Fibroblast of mammary gland (primary cell): ENCODE measurements around the gene P2RY12.

Experiments used
- DNase-seq: peaks from one replicate; pipeline ENCODE4 v3.0.0-alpha.2; 2010; ENCODE audit warnings: low read depth
- H3K4me3 ChIP-seq: 2 replicates; pipeline ENCODE4 v1.5.1; 2011; ENCODE audit warnings: low read depth, mild to moderate bottlenecking, low read length, moderate library complexity; ENCODE audit not compliant: control insufficient read depth
- TF ChIP-seq, protein P1 (sequence below): conservative IDR thresholded peaks from 2 replicates; pipeline ENCODE4 v1.5.1; 2011; ENCODE audit warnings: low read depth, low read length, inconsistent platforms; ENCODE audit not compliant: control insufficient read depth, insufficient read depth

Gene P2RY12

GRCh38 chr3:151327571-151328198 lies 56.9 kb downstream of the P2RY12 start:
- peak; percentile 48 for DNase-seq

DNA sequence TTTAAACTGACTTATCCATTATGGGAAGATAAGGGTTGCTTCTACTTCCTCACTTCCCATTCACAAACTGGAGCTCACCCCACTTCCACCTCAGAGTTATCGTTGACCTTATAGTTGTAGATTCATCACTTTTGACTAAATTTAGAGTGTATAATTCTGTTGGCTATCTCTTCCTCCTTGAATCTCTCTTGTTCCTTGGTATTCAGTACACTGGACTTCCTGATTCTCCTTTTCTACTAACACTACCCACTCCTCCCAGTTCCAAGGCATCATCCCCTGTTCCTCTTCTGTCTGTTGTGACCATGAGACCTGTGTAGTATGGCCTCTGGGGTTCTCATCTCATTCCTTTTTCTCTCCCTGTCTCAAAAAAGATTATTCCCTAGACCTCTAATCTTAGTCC lies 62.0 kb downstream of the P2RY12 start:
- TF ChIP-seq, protein P1, sequence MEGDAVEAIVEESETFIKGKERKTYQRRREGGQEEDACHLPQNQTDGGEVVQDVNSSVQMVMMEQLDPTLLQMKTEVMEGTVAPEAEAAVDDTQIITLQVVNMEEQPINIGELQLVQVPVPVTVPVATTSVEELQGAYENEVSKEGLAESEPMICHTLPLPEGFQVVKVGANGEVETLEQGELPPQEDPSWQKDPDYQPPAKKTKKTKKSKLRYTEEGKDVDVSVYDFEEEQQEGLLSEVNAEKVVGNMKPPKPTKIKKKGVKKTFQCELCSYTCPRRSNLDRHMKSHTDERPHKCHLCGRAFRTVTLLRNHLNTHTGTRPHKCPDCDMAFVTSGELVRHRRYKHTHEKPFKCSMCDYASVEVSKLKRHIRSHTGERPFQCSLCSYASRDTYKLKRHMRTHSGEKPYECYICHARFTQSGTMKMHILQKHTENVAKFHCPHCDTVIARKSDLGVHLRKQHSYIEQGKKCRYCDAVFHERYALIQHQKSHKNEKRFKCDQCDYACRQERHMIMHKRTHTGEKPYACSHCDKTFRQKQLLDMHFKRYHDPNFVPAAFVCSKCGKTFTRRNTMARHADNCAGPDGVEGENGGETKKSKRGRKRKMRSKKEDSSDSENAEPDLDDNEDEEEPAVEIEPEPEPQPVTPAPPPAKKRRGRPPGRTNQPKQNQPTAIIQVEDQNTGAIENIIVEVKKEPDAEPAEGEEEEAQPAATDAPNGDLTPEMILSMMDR: no peak
- no peak overlapping the region for H3K4me3 ChIP-seq
- DNase-seq: no peak

More at GRCh38 chr3:151327571-151328198, 56.9 kb downstream of the P2RY12 start:
- H3K4me3 ChIP-seq: no peak overlapping the region
- TF ChIP-seq, protein P1: peak; percentile 61

DNA sequence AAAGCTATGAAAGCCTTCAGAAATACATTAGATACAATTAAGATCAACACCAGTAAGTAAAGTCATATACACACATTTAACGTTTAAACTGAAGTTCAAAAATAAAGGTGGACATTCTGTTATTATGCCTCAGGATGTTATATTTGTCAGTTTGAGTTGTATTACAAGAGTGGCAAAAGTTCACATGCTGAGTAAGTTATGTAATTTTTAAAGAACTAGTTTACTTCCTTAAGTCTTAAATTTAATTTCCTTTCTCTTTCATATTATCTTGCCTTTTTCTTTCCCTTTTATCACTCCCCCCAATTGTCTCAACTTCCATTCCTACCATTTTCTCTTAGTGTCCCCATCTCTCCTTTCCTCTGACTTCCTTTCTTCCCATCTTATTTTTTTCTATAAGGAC lies 63.0 kb downstream of the P2RY12 start:
- H3K4me3 ChIP-seq: no peak overlapping the region
- no peak for DNase-seq
- TF ChIP-seq, protein P1: no peak

GRCh38 chr3:151320131-151320530 lies 64.4 kb downstream of the P2RY12 start:
- TF ChIP-seq, protein P1: no peak
- no peak for DNase-seq
- no peak overlapping the region for H3K4me3 ChIP-seq

- TF ChIP-seq, protein P1: no peak
- H3K4me3 ChIP-seq: no peak overlapping the region
- peak; percentile 61 for DNase-seq
Measured at GRCh38 chr3:151319628-151320027, 64.9 kb downstream of the P2RY12 start.

DNA sequence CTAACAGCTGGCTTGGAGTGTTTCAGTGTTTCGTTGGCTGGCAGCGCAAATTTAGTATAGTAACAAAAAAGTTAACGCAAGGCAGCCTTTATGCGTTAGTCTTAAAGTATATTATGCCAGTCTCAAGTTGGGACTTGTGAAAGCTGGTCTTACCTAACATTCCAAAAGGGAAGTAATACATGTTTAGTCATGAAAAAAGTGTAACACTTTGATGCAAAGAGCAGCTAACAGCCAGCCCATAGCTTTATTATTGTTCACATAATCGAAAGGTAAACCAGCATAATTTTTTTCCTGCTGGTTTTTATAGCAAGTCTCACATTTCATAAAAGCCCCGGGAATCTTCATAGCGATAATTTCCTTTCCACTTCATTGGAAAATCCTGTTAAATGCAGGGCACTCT lies 65.6 kb downstream of the P2RY12 start:
- TF ChIP-seq, protein P1: no peak
- DNase-seq: peak; percentile 10
- no peak overlapping the region for H3K4me3 ChIP-seq
